OCI-LY7 (cell line): Measurements from ENCODE around the gene CD74.

Experiments
- EZH2phosphoT487 ChIP-seq: fragments of 200-600 bp; sonication (generic); IDR thresholded peaks from 2 replicates; pipeline ENCODE4 v1.6.1; 2018; ENCODE audit warnings: low read depth, borderline replicate concordance, mild to moderate bottlenecking, mixed run types, antibody characterized with exemption, low read length, moderate library complexity, mixed read lengths
- TF ChIP-seq, protein P1 (sequence below): fragments of 200-600 bp; sonication (generic); conservative IDR thresholded peaks from 2 replicates; pipeline ENCODE4 v1.5.1; 2014; ENCODE audit warnings: mild to moderate bottlenecking, antibody characterized with exemption, low read length, moderate library complexity, mixed read lengths

DNA sequence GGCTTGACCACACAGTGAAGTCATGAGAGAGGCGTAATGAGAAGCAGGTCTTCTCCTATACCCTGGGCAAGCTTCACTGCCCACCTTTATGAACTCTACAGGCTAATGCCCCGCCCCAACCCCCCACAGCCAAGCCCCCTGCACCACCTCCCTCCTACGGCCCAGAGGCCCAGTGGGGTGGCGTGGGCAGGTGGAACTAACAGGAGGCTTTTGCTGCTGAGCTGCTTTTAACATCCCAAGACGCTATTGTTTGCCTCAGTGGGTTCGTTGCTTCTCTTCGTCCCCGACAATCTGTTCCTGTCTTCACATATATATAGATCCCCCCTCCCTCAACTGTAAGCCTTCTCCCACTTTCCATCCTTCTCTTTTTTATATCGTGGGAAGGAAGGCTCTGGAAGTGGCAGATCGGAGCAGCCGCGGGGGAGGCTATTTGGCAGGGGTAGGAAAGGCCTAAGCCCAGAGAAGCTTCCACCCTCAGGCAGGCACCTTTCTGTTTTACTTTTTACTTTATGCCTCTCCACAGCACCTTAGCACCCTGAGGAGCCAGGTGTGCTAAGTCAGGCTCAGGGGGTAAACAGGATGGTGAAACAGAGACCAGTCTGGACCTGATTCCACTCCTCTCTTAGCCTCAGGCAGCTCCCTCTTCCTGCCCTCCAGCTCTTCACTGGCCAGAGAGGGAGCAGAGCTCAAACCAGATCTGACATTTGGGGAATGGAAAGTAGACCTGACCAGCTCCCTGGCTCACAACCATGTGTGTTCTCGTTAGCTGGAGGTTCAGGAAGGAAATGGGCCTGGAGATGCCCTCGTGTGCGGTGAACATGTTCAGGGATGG lies 26.5 kb downstream of the CD74 start:
- TF ChIP-seq, protein P1, sequence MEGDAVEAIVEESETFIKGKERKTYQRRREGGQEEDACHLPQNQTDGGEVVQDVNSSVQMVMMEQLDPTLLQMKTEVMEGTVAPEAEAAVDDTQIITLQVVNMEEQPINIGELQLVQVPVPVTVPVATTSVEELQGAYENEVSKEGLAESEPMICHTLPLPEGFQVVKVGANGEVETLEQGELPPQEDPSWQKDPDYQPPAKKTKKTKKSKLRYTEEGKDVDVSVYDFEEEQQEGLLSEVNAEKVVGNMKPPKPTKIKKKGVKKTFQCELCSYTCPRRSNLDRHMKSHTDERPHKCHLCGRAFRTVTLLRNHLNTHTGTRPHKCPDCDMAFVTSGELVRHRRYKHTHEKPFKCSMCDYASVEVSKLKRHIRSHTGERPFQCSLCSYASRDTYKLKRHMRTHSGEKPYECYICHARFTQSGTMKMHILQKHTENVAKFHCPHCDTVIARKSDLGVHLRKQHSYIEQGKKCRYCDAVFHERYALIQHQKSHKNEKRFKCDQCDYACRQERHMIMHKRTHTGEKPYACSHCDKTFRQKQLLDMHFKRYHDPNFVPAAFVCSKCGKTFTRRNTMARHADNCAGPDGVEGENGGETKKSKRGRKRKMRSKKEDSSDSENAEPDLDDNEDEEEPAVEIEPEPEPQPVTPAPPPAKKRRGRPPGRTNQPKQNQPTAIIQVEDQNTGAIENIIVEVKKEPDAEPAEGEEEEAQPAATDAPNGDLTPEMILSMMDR: no peak
- no peak for TF ChIP-seq EZH2phosphoT487
